WTC11 (cell line): ENCODE measurements around the gene DOC2A.

Source experiments
- ARID4B ChIP-seq: sonication (generic); formaldehyde crosslinking; IDR thresholded peaks from 2 replicates; pipeline ENCODE4 v1.8.0; 2023; ENCODE audit warnings: missing genetic modification reagents, mild to moderate bottlenecking, borderline replicate concordance
- CBFB ChIP-seq: sonication (generic); formaldehyde crosslinking; IDR thresholded peaks from 2 replicates; pipeline ENCODE4 v1.8.1; 2022; ENCODE audit warnings: mild to moderate bottlenecking, low read depth, missing genetic modification reagents
- CREB1 ChIP-seq: sonication (generic); formaldehyde crosslinking; IDR thresholded peaks from 2 replicates; pipeline ENCODE4 v1.8.0; 2023; ENCODE audit warnings: mild to moderate bottlenecking, missing genetic modification reagents
- EMX1 ChIP-seq: fragments of 250-450 bp; sonication (Bioruptor Pico); IDR thresholded peaks from 2 replicates; pipeline ENCODE4 v1.8.0; 2021; ENCODE audit warnings: mild to moderate bottlenecking

DNA sequence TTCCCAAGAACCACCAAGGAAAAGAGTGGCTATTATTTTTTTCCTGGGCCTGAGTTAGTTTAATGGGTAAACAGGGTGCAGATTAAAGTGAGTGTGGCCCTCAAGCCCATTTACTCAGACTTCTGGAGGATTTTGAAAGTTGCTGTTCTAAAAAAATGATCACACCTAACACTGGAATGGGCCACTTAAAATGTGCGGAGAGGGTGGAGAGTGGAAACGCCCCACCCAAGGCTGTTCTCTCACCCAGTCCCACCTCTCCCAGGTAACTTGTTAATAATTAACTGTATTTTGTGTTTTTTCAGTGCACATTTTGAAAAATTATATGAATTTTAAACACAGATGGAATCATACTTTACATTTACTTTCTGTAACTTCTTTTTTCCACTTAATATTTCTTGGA is 20.8 kb downstream of the DOC2A start:
- no peak for TF ChIP-seq CREB1 (CRISPR knock-in tag)
- TF ChIP-seq CBFB (CRISPR knock-in tag): no peak
- TF ChIP-seq ARID4B (CRISPR knock-in tag): no peak
- no peak for TF ChIP-seq EMX1 (CRISPR knock-in tag)
